ENCODE data around the gene SIRT7. TPM values are rescaled to one million over a fixed set of nuclear protein-coding genes. Genes with fewer than 3 reads are reported as not detected.
"Not testable (repeated sequence)": the region's sequence is repeated elsewhere in the genome, so short reads cannot be mapped to it uniquely, and the experiment has no call there.

SIRT7 gene
- total RNA-seq, 1 donor from 2014 or later: 30.4 TPM

GRCh38 chr17:81920612-81921536, 2.9 kb upstream of the SIRT7 start:
- no peak for DNase-seq (ENCODE audit: low spot score)

- DNase-seq (ENCODE audit: low spot score): peak; percentile 69
These were observed 1.0 kb upstream of the SIRT7 start for GRCh38 chr17:81918832-81919545.

GRCh38 chr17:81918333-81918669, 325 bp upstream of the SIRT7 start:
- not testable (repeated sequence) for DNase-seq (ENCODE audit: low spot score)

- DNase-seq (ENCODE audit: low spot score): no peak
These were observed 1.6 kb downstream of the SIRT7 start for GRCh38 chr17:81916234-81917001.

GRCh38 chr17:81915331-81915730, 2.6 kb downstream of the SIRT7 start:
- no peak for DNase-seq (ENCODE audit: low spot score)

- no peak for DNase-seq (ENCODE audit: low spot score)
These were observed 3.7 kb downstream of the SIRT7 start for GRCh38 chr17:81914103-81914850.

GRCh38 chr17:81913394-81914102, 4.4 kb downstream of the SIRT7 start:
- no peak for DNase-seq (ENCODE audit: low spot score)

- no peak for DNase-seq (ENCODE audit: low spot score)
These were observed 5.3 kb downstream of the SIRT7 start for GRCh38 chr17:81912441-81913309.

GRCh38 chr17:81911969-81912368, 6.0 kb downstream of the SIRT7 start:
- DNase-seq (ENCODE audit: low spot score): no peak

- peak; percentile 94 for DNase-seq (ENCODE audit: low spot score)
These were observed 6.6 kb downstream of the SIRT7 start, which contains the start of gene PCYT2 for GRCh38 chr17:81911277-81911961. Gene PCYT2, minus strand, starts transcription at chr17:81911399. Its CDS starts 44 bp downstream, at chr17:81911355.

- no peak for DNase-seq (ENCODE audit: low spot score)
These were observed 7.1 kb downstream of the SIRT7 start for GRCh38 chr17:81910840-81911276.

GRCh38 chr17:81909966-81910839, 7.8 kb downstream of the SIRT7 start:
- no peak for DNase-seq (ENCODE audit: low spot score)

GRCh38 chr17:81909231-81909630, 8.7 kb downstream of the SIRT7 start:
- no peak for DNase-seq (ENCODE audit: low spot score)

GRCh38 chr17:81908793-81909192, 9.2 kb downstream of the SIRT7 start:
- no peak for DNase-seq (ENCODE audit: low spot score)

GRCh38 chr17:81907219-81908145, 10.5 kb downstream of the SIRT7 start:
- DNase-seq (ENCODE audit: low spot score): no peak

- no peak for DNase-seq (ENCODE audit: low spot score)
These were observed 11.3 kb downstream of the SIRT7 start for GRCh38 chr17:81906476-81907218.
